GM10266 (cell line): ENCODE data around the gene PPP1R13B.

ENCODE experiments used
- DNase-seq: peaks from one replicate; pipeline ENCODE4 v3.0.0; 2012; ENCODE audit errors: extremely low spot score
- TF ChIP-seq, protein P1 (sequence below): IDR thresholded peaks from 2 replicates; pipeline ENCODE4 v1.5.1; 2012; ENCODE audit warnings: mild to moderate bottlenecking, low read depth; ENCODE audit not compliant: control insufficient read depth, insufficient read depth; ENCODE audit errors: missing control alignments

Gene PPP1R13B, protein sequence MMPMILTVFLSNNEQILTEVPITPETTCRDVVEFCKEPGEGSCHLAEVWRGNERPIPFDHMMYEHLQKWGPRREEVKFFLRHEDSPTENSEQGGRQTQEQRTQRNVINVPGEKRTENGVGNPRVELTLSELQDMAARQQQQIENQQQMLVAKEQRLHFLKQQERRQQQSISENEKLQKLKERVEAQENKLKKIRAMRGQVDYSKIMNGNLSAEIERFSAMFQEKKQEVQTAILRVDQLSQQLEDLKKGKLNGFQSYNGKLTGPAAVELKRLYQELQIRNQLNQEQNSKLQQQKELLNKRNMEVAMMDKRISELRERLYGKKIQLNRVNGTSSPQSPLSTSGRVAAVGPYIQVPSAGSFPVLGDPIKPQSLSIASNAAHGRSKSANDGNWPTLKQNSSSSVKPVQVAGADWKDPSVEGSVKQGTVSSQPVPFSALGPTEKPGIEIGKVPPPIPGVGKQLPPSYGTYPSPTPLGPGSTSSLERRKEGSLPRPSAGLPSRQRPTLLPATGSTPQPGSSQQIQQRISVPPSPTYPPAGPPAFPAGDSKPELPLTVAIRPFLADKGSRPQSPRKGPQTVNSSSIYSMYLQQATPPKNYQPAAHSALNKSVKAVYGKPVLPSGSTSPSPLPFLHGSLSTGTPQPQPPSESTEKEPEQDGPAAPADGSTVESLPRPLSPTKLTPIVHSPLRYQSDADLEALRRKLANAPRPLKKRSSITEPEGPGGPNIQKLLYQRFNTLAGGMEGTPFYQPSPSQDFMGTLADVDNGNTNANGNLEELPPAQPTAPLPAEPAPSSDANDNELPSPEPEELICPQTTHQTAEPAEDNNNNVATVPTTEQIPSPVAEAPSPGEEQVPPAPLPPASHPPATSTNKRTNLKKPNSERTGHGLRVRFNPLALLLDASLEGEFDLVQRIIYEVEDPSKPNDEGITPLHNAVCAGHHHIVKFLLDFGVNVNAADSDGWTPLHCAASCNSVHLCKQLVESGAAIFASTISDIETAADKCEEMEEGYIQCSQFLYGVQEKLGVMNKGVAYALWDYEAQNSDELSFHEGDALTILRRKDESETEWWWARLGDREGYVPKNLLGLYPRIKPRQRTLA

DNA sequence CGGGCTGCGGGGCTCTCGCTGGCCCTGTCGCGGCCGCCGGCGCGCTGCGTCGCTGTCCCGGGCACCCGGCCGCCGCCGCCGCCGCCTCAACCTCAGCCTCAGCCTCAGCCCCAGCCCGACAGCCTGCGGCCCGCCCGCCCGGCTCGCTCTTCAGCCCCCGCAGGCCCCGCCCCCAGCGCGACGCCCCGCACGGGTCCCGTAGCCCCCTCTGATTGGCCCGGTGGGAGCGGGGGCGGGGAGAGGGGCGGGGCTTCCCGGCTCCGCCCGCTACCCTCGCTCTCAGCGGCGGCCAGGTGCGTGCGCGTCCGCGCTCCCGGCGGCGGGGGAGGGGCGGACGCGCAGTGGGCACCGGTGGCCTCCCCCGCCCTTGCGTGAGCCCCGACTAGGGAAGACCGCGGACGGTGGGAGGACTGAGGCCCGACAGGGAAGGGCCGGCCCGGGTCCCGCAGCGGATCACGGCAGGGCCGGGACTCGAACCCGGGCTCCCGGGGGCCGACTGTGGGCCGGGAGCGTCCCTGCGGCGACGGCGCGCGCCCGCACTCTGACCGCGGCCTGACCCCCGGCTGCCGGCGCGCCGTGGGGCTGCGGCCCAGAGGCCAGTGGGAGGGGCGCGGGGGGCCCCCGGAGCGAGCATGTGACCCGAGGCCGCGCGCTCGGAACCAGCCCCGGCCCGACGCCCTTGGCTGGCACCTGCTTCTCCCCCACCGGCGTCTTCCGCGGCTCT lies at the start of gene PPP1R13B:
TSS of gene PPP1R13B (minus strand) at position 125 of the 724 bp plus-strand sequence. CDS start 268 bp downstream, outside the sequence.
- DNase-seq: peak; percentile 100
- TF ChIP-seq, protein P1, sequence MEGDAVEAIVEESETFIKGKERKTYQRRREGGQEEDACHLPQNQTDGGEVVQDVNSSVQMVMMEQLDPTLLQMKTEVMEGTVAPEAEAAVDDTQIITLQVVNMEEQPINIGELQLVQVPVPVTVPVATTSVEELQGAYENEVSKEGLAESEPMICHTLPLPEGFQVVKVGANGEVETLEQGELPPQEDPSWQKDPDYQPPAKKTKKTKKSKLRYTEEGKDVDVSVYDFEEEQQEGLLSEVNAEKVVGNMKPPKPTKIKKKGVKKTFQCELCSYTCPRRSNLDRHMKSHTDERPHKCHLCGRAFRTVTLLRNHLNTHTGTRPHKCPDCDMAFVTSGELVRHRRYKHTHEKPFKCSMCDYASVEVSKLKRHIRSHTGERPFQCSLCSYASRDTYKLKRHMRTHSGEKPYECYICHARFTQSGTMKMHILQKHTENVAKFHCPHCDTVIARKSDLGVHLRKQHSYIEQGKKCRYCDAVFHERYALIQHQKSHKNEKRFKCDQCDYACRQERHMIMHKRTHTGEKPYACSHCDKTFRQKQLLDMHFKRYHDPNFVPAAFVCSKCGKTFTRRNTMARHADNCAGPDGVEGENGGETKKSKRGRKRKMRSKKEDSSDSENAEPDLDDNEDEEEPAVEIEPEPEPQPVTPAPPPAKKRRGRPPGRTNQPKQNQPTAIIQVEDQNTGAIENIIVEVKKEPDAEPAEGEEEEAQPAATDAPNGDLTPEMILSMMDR: no peak

DNA sequence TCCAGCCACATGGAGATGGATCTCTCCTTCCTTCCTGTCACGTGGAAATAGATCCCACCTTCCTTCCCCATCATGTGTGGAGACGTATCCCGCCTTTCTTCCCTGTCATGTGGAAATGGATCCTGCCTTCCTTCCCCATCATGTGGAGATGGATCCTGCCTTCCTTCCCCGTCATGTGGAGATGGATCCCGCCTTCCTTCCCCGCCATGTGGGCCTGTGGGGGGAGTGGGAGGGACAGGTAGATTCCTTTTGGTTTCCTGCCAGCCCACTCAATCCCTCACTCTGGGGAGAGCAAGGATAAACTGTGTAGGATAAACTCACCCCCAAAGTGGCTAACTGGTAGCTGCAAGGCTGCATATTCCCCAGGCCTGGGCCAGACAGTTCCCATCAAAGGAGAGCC lies 49.2 kb upstream of the PPP1R13B start:
- TF ChIP-seq, protein P1: no peak
- no peak for DNase-seq

DNA sequence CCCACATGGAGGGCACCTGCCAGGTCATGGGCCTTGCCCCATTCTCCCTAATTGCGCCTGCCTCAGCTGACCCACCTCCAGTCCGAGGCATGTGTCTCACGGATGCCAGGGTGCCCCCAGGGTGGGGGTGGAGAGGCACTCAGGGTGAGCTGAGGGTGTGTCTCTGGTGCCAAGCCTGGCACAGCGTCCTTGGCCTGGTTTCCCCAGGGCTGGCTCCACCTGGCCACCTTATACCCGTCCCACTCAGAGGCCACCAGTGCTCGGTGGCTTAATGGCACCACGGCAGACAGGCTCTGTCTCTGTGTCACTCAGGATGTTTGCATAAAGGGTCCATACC lies 47.3 kb upstream of the PPP1R13B start:
- DNase-seq: no peak
- TF ChIP-seq, protein P1: no peak

DNA sequence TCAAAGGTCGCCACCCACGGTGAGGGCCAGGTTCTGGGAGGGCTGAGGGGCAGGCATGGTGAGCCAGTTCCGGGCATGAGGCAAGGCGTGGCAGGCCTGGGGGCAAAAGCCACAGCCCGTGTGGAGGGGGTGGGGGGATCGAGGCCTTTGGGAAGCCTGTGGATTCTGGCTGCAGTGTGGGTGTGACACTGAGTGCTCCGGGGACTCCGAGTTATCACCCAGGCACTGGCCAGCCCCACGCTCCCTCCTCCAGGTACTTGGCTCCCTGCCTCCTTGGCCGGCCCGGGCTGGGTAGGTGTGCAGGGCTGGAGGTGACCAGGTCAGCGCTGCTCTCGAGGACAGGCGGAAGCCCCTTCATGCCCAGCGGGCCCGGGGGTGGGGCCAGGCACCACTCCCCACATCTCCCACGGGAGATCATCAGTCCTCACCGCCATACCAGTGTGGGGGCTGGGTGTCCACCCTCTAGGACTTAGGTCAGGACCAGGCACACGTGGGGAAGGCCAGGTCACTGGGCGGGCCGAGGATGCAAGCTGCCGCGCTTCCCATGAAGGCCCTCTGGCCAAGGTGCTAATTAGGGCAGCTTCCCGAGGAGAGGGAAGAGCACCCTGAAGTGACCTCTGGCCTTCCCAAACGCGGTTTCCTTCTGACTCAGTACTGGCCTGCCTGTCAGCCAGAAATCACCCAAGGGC lies 46.8 kb upstream of the PPP1R13B start:
- TF ChIP-seq, protein P1: no peak
- no peak for DNase-seq

- TF ChIP-seq, protein P1: no peak
- DNase-seq: no peak
These were observed 44.9 kb upstream of the PPP1R13B start for GRCh38 chr14:103892247-103892646.

GRCh38 chr14:103891667-103892215 lies 44.4 kb upstream of the PPP1R13B start:
- TF ChIP-seq, protein P1: no peak
- no peak for DNase-seq
